ENCODE measurements around the gene NDRG4.

- TF ChIP-seq, protein P1, sequence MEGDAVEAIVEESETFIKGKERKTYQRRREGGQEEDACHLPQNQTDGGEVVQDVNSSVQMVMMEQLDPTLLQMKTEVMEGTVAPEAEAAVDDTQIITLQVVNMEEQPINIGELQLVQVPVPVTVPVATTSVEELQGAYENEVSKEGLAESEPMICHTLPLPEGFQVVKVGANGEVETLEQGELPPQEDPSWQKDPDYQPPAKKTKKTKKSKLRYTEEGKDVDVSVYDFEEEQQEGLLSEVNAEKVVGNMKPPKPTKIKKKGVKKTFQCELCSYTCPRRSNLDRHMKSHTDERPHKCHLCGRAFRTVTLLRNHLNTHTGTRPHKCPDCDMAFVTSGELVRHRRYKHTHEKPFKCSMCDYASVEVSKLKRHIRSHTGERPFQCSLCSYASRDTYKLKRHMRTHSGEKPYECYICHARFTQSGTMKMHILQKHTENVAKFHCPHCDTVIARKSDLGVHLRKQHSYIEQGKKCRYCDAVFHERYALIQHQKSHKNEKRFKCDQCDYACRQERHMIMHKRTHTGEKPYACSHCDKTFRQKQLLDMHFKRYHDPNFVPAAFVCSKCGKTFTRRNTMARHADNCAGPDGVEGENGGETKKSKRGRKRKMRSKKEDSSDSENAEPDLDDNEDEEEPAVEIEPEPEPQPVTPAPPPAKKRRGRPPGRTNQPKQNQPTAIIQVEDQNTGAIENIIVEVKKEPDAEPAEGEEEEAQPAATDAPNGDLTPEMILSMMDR (IDR thresholded peaks at IDR 0.05; ENCODE audit: poor library complexity, severe bottlenecking): peak; percentile 96
- TF ChIP-seq, protein P2, sequence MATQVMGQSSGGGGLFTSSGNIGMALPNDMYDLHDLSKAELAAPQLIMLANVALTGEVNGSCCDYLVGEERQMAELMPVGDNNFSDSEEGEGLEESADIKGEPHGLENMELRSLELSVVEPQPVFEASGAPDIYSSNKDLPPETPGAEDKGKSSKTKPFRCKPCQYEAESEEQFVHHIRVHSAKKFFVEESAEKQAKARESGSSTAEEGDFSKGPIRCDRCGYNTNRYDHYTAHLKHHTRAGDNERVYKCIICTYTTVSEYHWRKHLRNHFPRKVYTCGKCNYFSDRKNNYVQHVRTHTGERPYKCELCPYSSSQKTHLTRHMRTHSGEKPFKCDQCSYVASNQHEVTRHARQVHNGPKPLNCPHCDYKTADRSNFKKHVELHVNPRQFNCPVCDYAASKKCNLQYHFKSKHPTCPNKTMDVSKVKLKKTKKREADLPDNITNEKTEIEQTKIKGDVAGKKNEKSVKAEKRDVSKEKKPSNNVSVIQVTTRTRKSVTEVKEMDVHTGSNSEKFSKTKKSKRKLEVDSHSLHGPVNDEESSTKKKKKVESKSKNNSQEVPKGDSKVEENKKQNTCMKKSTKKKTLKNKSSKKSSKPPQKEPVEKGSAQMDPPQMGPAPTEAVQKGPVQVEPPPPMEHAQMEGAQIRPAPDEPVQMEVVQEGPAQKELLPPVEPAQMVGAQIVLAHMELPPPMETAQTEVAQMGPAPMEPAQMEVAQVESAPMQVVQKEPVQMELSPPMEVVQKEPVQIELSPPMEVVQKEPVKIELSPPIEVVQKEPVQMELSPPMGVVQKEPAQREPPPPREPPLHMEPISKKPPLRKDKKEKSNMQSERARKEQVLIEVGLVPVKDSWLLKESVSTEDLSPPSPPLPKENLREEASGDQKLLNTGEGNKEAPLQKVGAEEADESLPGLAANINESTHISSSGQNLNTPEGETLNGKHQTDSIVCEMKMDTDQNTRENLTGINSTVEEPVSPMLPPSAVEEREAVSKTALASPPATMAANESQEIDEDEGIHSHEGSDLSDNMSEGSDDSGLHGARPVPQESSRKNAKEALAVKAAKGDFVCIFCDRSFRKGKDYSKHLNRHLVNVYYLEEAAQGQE (IDR thresholded peaks at IDR 0.05; ENCODE audit: borderline replicate concordance): no peak
These were observed 12.2 kb upstream of the NDRG4 start for GRCh38 chr16:58487566-58488351.

Measured in neural cell (in vitro differentiated cells).